GM18907 (cell line): ENCODE results near the gene FAM83D.
"Not testable (repeated sequence)": the region's sequence is repeated elsewhere in the genome, so short reads cannot be mapped to it uniquely, and the experiment has no call there.

Source experiments
- ATAC-seq: cut with Tn5 transposase; IDR thresholded peaks from one replicate; pipeline ENCODE4 v1.9.1; 2021; ENCODE audit warnings: mild to moderate bottlenecking, moderate library complexity; ENCODE audit not compliant: unreplicated experiment

Gene FAM83D

GRCh38 chr20:38932457-38933120 is 6.4 kb downstream of the FAM83D start:
- no peak for ATAC-seq

- ATAC-seq, result no peak
Observed at GRCh38 chr20:38934530-38934929, 8.3 kb downstream of the FAM83D start.

GRCh38 chr20:38935285-38935684 is 9.1 kb downstream of the FAM83D start:
- ATAC-seq, result no peak

- ATAC-seq, result no peak
Observed at GRCh38 chr20:38935967-38936407, 9.8 kb downstream of the FAM83D start.

GRCh38 chr20:38937000-38937399 is 10.8 kb downstream of the FAM83D start:
- no peak for ATAC-seq

- no peak for ATAC-seq
Observed at GRCh38 chr20:38937978-38938473, 11.8 kb downstream of the FAM83D start.

GRCh38 chr20:38939686-38940085 is 13.5 kb downstream of the FAM83D start:
- no peak for ATAC-seq

GRCh38 chr20:38940644-38941043 is 14.4 kb downstream of the FAM83D start:
- ATAC-seq, result no peak

GRCh38 chr20:38941726-38942389 is 15.6 kb downstream of the FAM83D start:
- ATAC-seq, result no peak

- no peak for ATAC-seq
Observed at GRCh38 chr20:38945012-38945411, 18.8 kb downstream of the FAM83D start.

- no peak for ATAC-seq
Observed at GRCh38 chr20:38946836-38947235, 20.6 kb downstream of the FAM83D start.

- no peak for ATAC-seq
Observed at GRCh38 chr20:38947931-38948362, 21.7 kb downstream of the FAM83D start.

- no peak for ATAC-seq
Observed at GRCh38 chr20:38950254-38950653, 24.0 kb downstream of the FAM83D start.

GRCh38 chr20:38951611-38952010 is 25.4 kb downstream of the FAM83D start:
- ATAC-seq, result no peak

- ATAC-seq, result no peak
Observed at GRCh38 chr20:38952153-38952552, 25.9 kb downstream of the FAM83D start.

GRCh38 chr20:38953630-38954340 is 27.6 kb downstream of the FAM83D start:
- ATAC-seq, result no peak

GRCh38 chr20:38957235-38957876 is 31.1 kb downstream of the FAM83D start:
- no peak for ATAC-seq

- no peak for ATAC-seq
Observed at GRCh38 chr20:38957915-38958485, 31.8 kb downstream of the FAM83D start.

GRCh38 chr20:38960187-38960687 is 34.0 kb downstream of the FAM83D start:
- ATAC-seq, result not testable (repeated sequence)

GRCh38 chr20:38961530-38962043 is 35.4 kb downstream of the FAM83D start:
- no peak for ATAC-seq
